ENCODE results near the gene PDCD1.
"Not testable (repeated sequence)": the region's sequence is repeated elsewhere in the genome, so short reads cannot be mapped to it uniquely, and the experiment has no call there.

The PDCD1 gene

DNA sequence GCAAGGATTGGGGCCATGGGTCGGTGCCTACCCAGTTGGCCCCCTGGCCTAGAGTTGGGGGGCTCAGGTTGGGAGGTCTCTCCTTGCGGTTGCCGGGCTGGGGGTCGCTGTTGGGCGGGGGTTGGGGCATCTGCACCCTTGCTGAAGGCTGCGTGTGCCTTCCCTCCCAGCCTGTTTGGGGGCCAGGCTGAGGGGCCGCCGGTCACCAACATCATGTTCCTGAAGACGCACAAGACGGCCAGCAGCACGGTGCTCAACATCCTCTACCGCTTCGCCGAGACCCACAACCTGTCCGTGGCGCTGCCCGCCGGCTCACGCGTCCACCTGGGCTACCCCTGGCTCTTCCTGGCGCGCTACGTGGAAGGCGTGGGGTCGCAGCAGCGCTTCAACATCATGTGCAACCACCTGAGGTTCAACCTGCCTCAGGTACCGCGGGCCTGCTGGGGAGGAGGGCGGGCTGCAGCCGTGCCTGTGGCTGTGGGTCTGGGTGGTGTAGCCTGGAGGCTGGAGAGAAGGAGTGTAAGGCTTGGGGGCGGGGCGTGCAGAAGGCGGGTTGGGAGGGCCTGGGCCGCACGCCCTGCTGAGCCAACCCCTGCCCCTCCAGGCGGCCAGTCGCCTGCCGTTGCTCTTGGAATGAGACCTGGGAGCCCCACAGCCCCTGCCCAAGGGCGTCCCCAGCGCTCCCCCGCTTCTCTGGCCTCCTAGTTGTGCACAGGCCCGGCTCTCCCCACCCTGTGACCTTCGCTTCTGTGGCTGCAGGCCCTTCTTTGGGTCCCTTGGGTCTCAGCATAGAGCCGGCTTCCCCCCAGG is 56.9 kb downstream of the PDCD1 start:
- DNase-seq (ENCODE audit: low read depth, low spot score), result no peak

DNA sequence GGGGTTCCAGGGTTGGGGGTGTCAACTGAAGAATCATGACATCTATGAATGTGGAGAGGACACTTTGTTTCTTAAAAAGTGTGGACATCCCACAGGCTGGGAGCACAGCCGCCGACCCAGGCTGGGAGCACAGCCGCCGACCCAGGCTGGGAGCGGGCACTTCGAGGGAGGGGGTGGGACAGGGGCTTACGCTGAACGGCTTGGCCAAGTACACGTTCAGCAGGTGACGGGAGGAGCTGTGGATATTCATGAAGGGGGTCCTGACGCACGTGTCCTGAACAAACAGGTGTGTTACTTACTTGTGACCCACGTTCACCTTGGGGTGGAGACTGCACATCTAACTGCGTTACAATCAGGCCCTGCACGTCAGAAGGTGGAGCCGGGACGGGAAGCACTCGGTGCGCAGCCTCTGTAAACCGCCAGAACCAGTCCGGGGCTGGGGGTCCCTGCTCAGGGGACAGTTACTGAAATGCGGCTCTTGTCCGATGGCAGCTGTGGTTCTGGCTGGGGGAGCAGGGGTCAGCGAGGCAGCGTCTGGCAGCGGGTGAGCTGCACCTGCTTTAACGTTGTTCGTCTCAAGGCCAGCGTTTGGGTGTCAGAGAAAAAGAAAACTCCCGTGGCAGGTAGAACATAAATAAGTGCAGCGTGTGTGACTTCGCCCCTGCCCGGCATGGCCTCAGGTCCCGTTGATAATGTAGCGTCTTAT is 58.3 kb downstream of the PDCD1 start:
- not testable (repeated sequence) for DNase-seq (ENCODE audit: low read depth, low spot score)
